AG04449 (cell line): ENCODE measurements around the gene C1QA.
"Not testable (repeated sequence)": the region's sequence is repeated elsewhere in the genome, so short reads cannot be mapped to it uniquely, and the experiment has no call there.

ENCODE experiments used
- CTCF ChIA-PET: fragments of 350-600 bp; formaldehyde crosslinking; extraction: SDS; loops from one replicate; lab custom pipeline; 2021; ENCODE audit warnings: antibody characterized with exemption; lab: Yijun Ruan, JAX
- POLR2A ChIA-PET: fragments of 400-600, 350-600 bp; formaldehyde crosslinking; extraction: SDS; loops from one replicate; lab custom pipeline; 2020; ENCODE audit warnings: antibody characterized with exemption, inconsistent platforms; lab: Yijun Ruan, JAX
- DNase-seq: peaks from one replicate; pipeline ENCODE4 v3.0.0-alpha.2; 2010; ENCODE audit warnings: low read depth, low spot score
- H3K4me3 ChIP-seq: 2 replicates; pipeline ENCODE4 v1.5.1; 2011; ENCODE audit warnings: low read depth, mild to moderate bottlenecking, control low read depth, low read length
- TF ChIP-seq, protein P1 (sequence below): IDR thresholded peaks from one replicate; pipeline ENCODE4 v1.5.1; 2011; ENCODE audit warnings: mild to moderate bottlenecking, moderate library complexity, low read length, control low read depth, inconsistent platforms; ENCODE audit not compliant: insufficient read depth; ENCODE audit errors: missing control alignments

Gene C1QA

DNA sequence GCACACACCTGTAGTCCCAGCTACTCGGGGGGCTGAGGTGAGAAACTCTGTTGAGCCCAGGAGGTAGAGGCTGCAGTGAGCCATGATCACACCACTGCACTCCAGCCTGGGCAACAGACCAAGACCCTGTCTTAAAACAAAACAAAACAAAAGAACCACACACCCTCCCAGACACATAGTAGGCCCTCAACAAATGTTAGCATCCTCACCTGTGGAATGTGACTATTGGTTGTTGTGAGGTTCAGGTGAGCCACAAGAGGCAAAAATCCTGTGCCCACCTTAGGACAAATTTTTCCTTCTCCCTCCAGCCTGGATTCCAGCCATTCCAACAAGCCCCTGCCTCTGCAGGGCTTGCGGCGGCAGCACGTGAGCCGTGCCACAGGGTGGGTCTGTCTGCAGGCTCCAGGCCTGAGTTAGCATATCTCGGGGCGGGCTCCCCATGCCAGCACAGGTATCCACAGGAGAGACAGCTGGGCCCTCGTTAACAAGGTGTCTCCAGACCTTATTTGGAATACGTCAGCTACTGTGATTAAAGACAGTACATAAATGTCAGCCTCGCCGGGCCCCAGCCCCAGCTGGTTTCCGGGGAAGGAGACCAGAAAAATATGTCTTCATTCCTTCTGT is 34.0 kb downstream of the C1QA start:
- ChIA-PET CTCF (interaction anchor here (0.5 to 13.3 kb wide), 5 partner anchors 187 to 294 kb away, joined by 3 to 307 read pairs (median 96); no protein-coding TSS in a partner anchor), POLR2A (no interaction called here)
- TF ChIP-seq, protein P1, sequence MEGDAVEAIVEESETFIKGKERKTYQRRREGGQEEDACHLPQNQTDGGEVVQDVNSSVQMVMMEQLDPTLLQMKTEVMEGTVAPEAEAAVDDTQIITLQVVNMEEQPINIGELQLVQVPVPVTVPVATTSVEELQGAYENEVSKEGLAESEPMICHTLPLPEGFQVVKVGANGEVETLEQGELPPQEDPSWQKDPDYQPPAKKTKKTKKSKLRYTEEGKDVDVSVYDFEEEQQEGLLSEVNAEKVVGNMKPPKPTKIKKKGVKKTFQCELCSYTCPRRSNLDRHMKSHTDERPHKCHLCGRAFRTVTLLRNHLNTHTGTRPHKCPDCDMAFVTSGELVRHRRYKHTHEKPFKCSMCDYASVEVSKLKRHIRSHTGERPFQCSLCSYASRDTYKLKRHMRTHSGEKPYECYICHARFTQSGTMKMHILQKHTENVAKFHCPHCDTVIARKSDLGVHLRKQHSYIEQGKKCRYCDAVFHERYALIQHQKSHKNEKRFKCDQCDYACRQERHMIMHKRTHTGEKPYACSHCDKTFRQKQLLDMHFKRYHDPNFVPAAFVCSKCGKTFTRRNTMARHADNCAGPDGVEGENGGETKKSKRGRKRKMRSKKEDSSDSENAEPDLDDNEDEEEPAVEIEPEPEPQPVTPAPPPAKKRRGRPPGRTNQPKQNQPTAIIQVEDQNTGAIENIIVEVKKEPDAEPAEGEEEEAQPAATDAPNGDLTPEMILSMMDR, result no peak
- H3K4me3 ChIP-seq, result no peak overlapping the region
- no peak for DNase-seq

DNA sequence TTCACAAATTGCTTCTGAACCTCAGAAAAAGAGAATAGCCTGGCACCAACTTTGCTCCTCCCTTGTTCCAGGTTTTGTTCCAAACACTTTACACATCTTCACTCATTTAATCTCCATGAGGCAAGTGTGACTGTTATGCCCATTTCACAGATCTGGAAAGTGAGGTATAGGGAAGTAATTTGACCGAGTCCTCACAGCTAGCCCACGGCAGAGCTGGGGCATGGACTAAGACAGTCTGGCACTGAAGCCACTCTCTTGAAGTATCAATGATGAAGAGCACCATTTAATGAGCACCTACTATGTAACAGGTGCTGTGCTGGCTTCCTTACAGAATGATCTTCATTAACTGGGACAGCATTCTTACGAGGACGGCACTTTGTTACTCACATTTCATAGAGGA is 35.6 kb downstream of the C1QA start:
- TF ChIP-seq, protein P1, result no peak
- DNase-seq, result no peak
- ChIA-PET CTCF (interaction anchor here (0.8 to 13.3 kb wide), 9 partner anchors 31 to 293 kb away, joined by 3 to 307 read pairs (median 63); no protein-coding TSS in a partner anchor), POLR2A (no interaction called here)
- H3K4me3 ChIP-seq, result no peak overlapping the region

DNA sequence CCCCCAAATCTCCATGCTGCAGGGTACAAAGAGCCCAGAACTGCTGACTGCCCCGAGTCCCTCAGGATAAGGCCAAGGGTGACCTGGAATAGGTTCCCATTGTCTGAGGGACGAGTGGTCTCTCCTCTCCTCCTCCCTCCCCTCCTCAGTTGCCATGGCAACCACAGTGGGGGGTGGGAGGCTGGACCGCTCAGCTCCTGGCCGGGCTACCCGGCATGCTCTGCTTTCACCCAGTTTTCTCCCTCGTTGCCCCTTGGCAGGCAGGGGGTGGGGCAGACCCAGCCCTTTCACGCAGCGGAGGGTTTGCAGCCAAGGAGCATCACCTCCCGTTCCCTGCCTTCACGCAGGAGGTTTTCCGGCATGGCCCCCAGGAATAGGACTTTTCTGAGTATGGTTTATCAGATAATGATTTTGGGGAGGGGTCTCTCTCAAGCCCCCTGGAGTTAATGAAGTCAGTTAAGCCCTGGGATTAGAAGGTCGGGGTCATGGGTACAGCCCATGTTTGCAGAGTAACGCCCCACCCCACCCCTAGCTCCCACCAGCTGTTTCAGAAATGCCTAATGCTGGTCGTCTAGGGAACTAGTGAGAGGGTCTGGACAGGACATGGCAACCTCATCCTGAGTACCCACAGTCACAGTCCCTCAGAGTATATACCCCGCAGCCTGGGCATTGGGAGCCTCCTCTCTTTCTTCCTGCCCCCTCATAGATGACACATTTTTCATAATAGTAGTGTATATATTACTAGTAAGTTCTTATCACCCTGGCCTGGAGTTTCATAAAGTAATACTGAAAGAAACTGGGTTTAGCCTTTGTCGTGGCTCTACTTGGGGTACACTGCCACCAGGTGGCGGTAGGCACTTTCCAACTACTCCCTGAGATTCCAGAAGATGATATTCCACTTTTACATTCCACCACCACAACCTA is 37.3 kb downstream of the C1QA start:
- CTCF ChIA-PET, result interaction anchor here (0.7 to 13.3 kb wide), 24 partner anchors 10 to 291 kb away, joined by 3 to 307 read pairs (median 5); no protein-coding TSS in a partner anchor

DNA sequence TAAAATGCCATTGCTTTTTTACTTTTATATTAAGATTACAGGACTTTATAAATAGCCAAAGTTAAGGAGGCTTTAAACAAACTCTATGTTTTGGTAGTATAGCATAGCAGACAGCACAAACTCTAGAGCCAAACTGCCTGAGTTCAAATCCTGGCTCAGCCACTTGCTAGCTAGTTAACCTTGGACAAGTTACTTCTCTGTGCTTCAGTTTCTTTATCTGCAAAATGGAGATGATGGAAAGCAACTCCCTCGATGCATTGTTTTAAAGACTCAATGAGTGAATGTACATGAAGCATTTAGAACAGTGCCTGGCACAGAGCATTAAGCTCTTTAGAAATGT is 38.0 kb downstream of the C1QA start:
- no peak overlapping the region for H3K4me3 ChIP-seq
- TF ChIP-seq, protein P1, result no peak
- ChIA-PET CTCF (interaction anchor here (0.6 to 13.3 kb wide), 26 partner anchors 8 to 290 kb away, joined by 3 to 307 read pairs (median 5); no protein-coding TSS in a partner anchor), POLR2A (interaction anchor here (0.8 kb wide), 1 partner anchor 29 kb away, joined by 3 read pairs; no protein-coding TSS in a partner anchor)
- DNase-seq, result no peak

More for the DNA sequence above, 37.3 kb downstream of the C1QA start:
- peak; percentile 7 for DNase-seq
- no peak overlapping the region for H3K4me3 ChIP-seq
- POLR2A ChIA-PET, result interaction anchor here (0.8 kb wide), 1 partner anchor 28 kb away, joined by 3 read pairs; no protein-coding TSS in a partner anchor
- TF ChIP-seq, protein P1, result peak; percentile 75

DNA sequence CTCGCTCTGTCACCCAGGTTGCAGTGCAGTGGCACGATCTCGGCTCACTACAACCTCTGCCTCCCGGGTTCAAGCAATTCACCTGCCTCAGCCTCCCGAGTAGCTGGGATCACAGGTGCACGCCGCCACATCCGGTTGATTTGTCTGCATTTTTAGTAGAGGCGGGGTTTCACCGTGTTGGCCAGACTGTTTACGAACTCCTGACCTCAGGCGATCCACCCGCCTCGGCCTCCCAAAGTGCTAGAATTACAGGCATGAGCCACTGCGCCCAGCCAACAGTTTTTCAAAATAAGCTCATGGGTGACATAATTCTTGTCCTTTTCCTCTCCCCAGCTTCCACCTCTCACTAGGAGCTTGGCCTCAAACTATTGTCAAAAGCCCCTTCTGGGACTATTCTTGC is 39.7 kb downstream of the C1QA start:
- POLR2A ChIA-PET, DNase-seq, H3K4me3 ChIP-seq: not testable (repeated sequence)
- CTCF ChIA-PET, result interaction anchor here (1.0 to 13.3 kb wide), 6 partner anchors 9 to 288 kb away, joined by 4 to 307 read pairs (median 80); no protein-coding TSS in a partner anchor

- no peak for DNase-seq
Measured at GRCh38 chr1:22676916-22677583, 40.6 kb downstream of the C1QA start.

More at GRCh38 chr1:22676916-22677583, 40.6 kb downstream of the C1QA start:
- TF ChIP-seq, protein P1, result no peak
- ChIA-PET POLR2A (no interaction called here), CTCF (interaction anchor here (1.0 to 13.3 kb wide), 7 partner anchors 10 to 288 kb away, joined by 4 to 307 read pairs (median 64); no protein-coding TSS in a partner anchor)
- no peak overlapping the region for H3K4me3 ChIP-seq
